GM10847 (cell line): ENCODE results near the gene OOSP3.

Source experiments
- POLR2A ChIP-seq: IDR thresholded peaks from 2 replicates; pipeline ENCODE4 v1.6.1; 2011; ENCODE audit not compliant: insufficient read length; ENCODE audit errors: extremely low read depth

OOSP3 gene

GRCh38 chr11:59918987-59919589 lies 40.5 kb downstream of the OOSP3 start:
- no peak for TF ChIP-seq POLR2A

- TF ChIP-seq POLR2A: no peak
Observed at GRCh38 chr11:59923813-59924212, 45.2 kb downstream of the OOSP3 start.

GRCh38 chr11:59931688-59932087 lies 53.1 kb downstream of the OOSP3 start:
- no peak for TF ChIP-seq POLR2A

GRCh38 chr11:59938132-59938531 lies 59.5 kb downstream of the OOSP3 start, which contains the start of gene OOSP1:
OOSP1 (plus strand) TSS chr11:59938432; CDS start chr11:59938455, 23 bp downstream.
- TF ChIP-seq POLR2A: no peak

GRCh38 chr11:59938718-59939117 lies 60.1 kb downstream of the OOSP3 start:
- no peak for TF ChIP-seq POLR2A

GRCh38 chr11:59939482-59939881 lies 60.9 kb downstream of the OOSP3 start:
- no peak for TF ChIP-seq POLR2A

GRCh38 chr11:59941091-59941490 lies 62.5 kb downstream of the OOSP3 start:
- TF ChIP-seq POLR2A: no peak

- no peak for TF ChIP-seq POLR2A
Observed at GRCh38 chr11:59943997-59944714, 65.6 kb downstream of the OOSP3 start.

GRCh38 chr11:59944720-59945119 lies 66.1 kb downstream of the OOSP3 start:
- TF ChIP-seq POLR2A: no peak
